Limb (tissue), 2 donors: ENCODE measurements around the gene ORC2.
A peak's percentile ranks its signal among the peaks of the same experiment; 100 is the strongest.
"Not testable (repeated sequence)": the region's sequence is repeated elsewhere in the genome, so short reads cannot be mapped to it uniquely, and the experiment has no call there.

Experiments
- DNase-seq, 2 donors: peaks; one replicate each; pipeline ENCODE4 v3.0.0-alpha.2; 2016; ENCODE audit errors: extremely low spot score in 2 of 2

The ORC2 gene

DNA sequence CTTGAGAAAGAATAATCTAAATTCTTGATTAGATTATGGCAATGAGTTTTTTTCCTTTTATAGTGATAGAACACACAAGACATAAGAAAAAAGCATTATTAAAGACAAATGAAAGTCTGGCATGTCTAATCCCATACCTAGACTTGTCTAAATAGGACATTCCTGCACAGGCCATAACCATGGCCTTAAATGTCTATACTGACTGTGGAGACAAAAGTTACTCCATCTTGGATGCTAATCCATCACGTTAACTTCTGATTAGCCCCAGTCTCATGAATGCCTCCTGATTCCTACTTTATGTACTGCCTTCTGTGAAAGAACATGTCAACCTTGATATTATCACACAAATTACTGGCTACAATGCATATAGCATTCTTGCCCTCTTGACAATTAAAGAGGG, 23.6 kb downstream of the ORC2 start:
- DNase-seq = no peak

DNA sequence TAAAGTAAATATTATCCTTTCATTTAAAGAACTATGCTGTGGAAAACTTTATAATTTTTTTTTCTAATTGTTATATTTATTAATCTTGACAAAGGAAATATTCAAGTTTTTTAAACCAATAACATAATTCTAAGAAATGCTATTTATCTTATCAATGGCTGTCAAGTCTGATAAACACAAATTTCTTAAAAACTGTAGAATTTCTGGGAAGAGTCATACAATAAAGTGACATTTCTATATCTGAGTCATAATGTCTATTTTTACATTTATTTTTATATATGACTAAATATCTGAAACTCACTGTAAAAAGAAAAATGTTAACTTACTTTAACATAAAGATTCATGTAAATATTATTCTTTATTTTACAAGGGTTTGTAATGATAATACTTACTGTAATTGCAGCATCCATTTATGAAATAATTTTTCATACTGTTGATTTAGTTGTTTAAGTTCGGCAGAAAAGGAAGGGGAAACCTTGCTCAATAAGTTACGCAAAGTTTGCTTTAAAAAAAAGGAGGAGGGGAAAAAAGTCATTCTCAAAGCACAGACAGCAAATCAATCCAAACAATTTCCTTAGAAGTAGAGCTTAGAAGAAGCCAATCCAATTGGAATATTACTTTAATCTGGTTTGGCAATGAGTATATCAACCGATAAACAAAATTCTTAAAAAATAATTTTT, 32.4 kb downstream of the ORC2 start:
- no peak for DNase-seq

DNA sequence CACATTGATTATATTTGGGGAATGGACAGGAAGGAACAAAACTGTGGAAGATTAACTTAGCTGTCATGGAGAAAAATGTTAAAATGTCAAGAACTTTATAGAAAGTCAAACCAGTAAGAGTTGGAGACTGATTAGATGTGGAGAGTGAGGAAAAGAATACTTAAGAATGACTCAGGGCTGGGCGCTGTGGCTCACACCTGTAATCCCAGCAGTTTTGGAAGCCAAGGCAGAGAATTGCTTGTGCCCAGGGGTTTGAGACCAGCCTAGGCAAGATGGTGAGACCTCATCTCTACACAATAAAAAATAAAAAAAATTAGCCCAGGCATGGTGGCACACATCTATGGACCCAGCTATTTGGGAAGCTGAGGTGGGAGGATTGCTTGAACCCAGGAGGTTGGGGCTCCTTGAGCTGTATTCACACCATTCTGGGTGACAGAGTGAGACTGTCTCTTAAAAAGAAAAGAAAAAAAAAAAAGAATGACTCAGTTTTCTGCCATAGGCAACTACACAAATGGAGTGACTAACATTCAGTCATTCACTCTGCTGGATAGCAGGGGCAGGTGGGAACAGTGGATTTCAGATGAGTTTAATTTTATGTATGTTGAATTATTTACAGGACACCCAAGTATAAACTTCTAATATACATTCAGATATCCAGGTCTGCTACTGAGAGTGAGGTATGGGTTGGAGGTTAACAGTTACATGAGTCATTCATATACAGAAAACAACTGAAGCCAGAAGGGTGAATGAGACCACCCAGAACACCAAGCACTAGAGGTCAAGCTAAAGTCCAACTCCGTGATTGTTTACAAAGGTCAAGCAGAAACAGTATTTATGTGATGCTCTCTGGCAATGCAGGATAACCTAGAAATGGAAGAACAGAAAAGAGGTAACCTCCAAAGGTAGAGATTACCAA, 33.9 kb downstream of the ORC2 start:
- no peak for DNase-seq

DNA sequence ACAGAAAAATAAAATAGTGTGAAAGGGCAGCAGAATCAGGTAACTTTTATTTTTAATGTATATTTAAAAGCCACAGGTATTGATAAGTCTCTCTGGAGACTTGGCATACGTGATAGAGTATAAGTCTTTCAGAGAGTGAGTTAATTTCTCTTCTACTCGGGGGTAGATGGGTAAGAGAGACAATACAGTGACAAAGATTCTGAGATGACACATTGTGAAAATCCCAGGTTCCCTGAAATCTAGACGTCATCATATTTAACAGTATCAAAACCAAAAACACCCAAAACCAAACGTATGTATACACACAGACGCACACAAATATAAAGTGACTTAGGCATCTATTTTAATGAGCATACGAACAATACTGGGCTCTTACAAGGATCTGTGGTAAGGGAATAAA, 41.0 kb downstream of the ORC2 start:
- DNase-seq = no peak

DNA sequence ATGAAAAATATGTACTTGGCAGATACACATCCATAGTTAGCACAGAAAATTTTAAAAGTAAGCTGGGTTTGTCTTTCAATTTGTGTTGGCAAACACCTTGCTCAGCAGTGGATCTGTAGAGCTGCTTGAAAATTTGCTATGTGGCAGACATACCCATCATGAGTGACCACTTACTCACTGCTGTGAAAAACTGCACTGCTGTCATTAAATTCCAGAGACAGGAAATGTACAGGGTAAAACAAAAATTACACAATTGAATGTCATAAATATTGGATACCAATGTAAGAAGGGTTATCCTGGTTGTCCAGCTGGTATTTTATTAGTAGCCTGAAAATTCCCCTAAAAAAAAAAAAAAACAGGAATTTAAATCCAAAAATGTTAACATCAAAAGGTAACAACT, 49.8 kb downstream of the ORC2 start:
- DNase-seq = no peak

DNA sequence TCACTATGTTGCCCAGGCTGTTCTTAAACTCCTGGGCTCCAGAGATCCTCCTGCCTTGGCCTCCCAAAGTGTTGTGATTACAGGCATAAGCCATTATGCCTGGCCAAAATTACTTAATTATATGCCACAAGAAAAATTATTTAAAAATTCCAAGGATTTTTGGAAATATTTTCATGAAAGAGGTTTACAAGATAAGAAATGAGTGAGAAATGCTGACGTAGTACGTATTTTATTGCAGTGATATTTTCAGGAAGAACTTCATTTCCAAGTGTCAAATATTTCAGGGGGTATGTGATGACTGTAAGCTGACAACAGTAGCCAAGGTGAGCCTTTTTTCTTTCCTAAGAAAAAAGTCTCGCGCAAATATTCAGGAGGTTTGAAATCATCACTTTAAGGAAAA, 53.5 kb downstream of the ORC2 start:
- no peak for DNase-seq

DNA sequence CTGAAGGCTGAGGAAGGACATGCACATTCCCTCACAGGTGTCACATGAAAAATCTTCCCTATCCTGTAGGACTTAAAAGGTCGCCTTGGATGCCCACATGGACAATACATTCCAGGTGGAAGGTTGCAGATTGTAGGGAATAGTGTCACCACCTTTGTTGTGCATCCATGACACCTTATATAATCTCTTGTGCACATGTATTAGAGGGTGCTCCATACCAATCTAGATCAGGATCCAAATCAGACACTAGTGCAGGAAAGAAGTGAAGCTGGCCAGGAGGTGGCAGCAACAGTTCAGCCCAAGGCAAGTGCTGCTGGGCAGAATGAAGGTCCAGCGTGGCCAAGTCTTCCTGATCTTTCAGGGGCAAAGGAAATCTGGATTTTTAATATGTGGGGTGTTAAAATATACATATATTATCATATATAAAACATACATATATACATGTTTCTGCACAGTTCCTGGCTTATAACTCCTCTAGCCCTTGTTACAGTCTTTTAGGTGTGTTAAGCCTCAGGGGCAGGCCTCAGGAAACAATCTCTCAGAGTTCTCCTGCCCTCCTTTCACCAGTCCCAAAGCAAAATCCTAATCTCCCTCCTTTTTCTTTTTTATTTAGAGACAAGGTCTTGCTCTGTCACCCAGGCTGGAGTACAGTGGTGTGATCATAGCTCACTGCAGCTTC, 57.7 kb downstream of the ORC2 start:
- peak; percentile 21 to 64 for DNase-seq

DNA sequence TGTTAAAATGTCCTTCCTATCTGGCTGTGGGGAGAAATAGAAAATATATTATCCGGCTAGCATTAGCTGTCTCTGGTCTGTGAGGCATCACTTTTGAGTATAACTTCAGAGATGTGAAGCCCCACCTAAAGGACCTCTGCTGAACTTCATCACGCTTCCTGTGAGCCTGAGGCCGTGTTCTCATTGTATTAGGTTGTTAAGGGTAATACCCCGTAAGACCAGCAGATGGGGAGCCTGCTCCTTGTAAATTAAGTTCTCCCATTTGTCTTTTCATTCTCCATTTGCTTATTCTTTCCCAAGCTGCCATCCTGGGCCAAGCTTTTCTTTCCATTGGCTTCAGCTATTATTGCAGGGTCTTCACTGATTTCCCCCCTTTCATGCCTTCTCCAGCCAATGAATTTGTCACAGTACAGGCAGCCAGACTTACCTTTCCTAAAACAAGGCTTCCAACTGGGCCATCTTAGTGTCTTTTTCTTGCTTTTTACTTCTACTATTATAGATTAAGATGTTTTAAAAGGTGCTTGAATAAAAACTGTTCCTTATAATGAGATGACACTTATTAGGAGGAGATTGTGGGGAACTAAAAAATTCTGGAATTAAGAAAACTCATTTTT, 61.9 kb downstream of the ORC2 start:
- DNase-seq = peak; percentile 65 to 90

DNA sequence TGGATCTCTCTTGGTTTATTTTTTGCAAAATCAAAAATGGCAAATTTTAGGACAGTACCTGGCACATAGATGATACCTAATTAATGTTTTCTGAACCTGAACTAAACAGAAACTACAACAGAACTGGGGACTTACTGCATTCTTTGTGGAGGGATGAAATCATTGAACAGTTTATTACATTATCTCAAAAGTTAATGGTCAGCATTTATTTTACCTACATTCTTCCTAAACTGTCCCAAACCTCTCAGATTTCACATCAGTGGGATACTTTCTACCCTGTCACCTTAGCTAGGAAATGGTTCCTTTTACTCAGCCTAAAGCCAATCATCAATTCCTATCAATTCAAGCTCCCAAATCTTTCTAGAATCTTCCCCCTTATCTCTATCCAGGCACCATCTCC, 64.0 kb downstream of the ORC2 start:
- no peak for DNase-seq

DNA sequence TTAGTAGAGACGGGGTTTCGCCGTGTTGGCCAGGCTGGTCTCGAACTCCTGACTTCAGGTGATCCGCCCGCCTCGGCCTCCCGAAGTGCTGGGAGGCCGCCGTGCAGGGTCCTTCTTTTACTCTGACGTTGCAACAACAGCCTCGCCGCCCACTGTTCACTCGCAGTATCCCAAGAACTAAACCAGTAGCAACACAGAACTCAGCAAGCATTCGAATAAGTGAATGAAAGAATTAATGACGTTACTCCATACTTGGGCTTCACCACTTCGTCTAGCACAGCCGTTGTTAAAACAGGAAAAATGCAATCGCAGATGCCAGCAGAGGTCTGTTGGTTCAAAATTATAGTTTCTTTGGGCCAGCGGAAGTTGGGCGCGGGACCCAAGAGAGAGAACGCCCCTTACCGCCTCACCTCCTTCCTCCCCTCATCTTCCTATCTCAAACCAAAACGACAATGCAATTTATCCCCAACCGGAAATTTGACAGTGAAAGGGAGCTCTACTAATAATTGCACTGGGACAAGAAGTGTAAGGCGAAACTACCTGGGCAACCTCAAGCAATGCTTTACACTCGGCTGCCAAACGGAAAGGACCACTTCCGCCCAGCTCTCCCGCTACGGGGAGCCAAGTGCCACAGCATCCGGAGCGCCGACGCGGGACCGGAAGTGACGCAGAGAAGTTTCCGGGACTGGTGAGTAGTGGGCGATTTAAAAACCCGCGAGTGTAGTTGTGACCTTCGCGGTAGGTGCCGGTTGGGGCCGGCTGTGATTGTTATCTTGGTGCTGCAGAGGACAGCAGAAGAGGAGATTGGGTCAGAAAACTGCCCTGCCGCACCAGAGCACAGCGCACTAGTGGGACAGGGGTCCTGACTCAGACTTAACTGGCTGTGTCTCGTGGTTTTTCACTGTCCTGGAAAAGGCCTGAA, 74.5 kb downstream of the ORC2 start, which contains the start of the genes NIF3L1 and PPIL3:
Gene NIF3L1, plus strand, starts transcription at position 668 of the 922 bp plus-strand sequence. CDS start 2,573 bp downstream, outside the sequence.
Gene PPIL3, minus strand, starts transcription at position 374 of the 922 bp plus-strand sequence. CDS start 1,462 bp downstream, outside the sequence.
- peak; percentile 96 to 97 for DNase-seq

DNA sequence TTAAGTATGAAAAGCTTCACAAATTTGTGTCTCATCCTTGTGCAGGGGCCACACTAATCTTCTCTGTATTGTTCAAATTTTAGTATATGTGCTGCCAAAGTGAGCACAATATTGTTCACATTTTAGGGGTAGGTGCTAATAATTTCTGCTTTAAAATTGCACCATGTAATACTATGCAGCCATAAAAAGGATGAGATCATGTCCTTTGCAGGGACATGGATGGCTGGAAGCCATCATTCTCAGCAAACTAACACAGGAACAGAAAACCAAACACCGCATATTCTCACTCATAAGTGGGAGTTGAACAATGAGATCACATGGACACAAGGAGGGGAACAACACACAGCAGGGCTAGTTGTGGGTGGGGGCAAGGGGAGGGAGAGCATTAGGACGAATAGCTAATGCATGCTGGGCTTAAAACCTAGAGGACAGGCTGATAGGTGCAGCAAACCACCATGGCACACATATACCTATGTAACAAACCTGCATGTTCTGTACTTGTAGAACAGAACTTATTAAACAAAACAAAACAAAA, 81.7 kb downstream of the ORC2 start:
- DNase-seq = not testable (repeated sequence)

DNA sequence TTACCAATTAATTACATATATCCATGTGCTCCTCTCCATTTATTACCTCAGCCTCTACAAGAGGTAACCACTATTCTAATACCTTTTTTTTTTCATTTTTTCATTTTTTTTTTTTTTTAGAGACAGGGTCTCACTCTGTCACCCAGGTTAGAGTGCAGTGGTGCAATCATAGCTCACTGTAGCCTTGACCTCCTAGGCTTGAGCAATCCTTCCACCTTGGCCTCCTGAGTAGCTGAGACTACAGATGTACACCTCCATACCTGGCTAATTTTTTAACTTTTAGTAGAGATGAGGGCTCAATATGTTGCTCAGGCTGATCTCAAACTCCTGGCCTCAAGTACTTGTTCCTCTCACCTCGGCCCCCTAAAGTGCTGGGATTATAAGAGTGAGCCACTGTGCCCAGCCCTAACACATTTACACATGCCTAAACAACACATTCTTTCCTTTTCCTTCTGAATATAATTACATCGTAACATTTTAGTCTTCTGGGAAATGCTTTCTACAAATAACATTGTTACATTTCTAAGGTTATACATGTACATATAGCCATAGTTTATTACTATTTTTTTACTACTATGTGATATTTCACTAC, 85.1 kb downstream of the ORC2 start:
- no peak for DNase-seq

DNA sequence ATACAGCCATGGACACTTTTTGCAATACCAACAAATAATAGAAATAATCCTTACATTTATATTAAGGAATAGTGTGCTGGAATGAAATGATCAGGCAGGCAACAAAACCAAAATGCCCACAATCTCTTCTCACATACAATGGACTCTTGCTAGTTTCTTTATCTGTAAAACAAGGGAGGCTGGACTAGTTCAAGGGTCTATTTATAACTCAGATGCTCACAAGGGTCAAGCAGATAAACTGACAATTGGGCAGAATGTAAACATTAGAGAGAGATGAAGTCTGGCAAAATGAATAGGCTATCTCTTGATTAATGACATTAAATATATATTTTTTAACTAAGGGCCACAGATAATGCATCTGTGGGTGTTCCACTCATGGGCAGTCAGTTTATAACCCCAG, 86.0 kb downstream of the ORC2 start:
- DNase-seq = no peak

DNA sequence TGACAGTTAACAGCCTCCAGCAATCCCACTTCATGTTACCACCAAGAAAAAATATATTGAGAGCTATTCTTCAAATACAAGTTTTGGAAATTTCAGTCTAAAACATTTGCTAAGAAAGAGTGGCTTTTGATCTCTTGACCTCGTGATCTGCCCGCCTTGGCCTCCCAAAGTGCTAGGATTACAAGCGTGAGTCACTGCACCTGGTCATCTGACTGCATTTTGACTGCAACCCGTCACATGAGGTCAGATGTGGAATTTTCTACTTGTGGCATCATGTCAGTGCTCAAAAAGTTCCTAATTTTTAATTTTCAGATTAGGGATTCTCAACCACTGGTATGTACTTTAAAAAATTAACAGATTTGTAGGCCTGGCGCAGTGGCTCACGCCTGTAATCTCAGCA, 89.9 kb downstream of the ORC2 start:
- no peak for DNase-seq

DNA sequence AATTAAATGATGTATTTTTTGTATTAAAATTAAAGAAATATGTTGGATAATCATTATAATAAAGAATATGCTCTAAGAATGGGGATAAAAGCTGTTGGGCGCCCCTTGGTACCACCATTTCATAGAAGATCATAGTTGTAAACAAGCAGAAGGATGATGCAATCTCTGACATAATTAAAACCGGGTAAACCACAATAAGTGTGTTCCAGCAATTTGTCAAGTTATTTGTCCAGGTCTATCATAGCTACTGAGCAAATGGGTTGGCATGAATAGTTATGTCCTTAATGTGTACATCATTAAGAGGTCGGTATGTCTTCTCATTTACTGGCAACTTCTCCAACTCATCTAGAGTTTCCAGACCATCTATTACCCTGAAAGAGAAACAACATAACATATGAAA, 92.3 kb downstream of the ORC2 start:
- no peak for DNase-seq

DNA sequence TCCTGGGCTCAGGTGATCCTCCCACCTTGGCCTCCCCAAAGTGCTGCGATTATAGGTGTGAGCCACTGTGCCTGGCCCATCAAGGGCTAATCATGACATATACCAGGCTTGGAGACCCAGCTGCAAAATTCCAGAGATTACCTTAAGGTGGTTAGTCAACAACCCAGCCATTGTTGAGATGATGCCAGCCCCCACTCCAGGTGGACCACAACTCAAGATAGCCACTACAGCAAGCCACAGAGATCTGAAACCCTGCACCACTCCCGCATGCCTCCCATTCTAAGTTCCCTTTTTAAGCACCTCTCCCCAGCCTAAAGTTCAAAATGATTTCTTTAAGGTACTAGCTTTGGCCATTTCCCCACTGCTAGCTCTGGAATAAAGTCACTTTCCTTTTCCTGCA, 94.4 kb downstream of the ORC2 start:
- DNase-seq = no peak

DNA sequence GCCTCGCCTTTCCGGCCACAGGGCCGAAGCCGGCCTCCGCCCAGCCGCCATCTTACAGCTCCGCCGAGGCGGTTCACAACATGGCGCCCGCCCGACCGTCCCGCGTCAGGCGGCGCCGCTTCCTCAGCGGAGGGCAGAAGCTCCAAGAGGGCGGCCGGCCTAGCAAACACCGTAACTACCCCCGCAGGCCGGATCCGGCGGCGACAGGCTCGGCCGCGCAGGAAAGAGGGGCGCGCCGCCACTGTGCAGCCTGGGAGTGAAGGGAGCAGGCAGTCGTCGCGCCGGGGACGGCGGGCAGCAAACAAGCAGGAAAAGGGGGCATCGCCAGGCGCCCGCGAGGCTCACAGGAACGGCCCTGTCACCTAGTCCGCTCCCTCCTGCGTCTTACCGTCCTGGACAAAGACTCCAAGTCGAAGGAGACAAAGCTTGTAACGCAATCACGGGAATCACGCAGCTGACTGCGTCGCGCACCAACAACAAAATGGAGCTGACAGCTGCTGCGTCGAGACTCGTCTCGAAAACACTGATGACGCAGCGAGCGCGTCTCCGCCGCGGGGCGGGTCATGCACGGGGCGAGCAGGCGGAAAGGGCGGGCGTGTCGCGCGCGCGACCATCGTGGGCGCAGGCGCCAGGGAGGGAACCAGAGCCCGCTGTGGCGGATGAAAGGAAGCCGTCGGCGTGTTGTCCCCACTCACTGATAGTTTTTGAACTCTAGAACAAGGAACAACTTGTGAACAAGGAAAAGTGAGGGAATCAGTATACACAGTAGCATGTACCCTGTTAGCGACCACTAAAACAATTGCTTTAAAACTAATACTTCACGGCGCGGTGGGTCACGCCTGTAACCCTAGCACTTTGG, 99.1 kb downstream of the ORC2 start, which contains the start of gene CLK1:
Gene CLK1, minus strand, starts transcription at position 483 of the 859 bp plus-strand sequence. CDS start 2,796 bp downstream, outside the sequence.
- DNase-seq = peak; percentile 94 to 98

DNA sequence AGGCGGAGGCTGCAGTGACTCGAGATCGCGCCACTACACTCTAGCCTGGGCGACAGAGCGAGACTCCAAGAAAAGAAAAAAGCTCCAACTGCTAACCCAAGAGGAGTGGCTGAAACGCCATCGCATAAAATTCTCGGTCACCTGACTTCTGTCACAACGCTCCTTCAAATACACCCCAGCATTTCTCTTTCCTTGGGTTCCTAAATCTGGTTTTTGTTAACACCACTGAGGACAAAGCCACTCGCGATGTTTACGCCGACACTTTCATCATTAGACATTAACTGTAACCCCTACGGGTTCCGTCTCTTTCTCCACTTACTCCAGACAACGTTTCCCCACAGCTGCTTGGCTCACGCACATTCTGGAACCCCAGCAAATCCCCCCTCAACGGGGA, 99.7 kb downstream of the ORC2 start:
- peak in 1 of 2 donors; percentile 60 for DNase-seq

DNA sequence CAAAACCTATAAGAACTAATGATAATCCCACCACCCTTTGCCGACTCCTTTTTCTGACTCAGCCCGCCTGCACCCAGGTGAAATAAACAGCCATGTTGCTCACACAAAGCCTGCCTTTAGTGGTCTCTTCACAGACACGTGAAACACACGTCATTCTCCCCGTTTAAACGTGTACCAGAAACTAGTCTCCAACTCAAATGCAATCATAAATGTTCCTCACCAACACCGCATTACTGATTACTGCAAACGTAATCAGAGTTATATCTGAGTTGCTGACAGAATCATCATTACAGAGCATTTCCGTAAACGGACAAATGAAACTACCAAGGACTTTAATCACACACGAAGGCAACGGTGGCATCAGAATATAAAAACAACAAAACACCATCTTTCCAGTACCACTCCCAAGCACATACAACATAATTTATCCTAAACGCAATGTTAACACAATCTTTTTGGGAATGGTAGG, 100.9 kb downstream of the ORC2 start:
- peak in 1 of 2 donors; percentile 45 for DNase-seq
